HepG2 (cell line): ENCODE measurements around the gene LRP10. TPM values are rescaled to one million over a fixed set of nuclear protein-coding genes. Genes with fewer than 3 reads are reported as not detected.

ENCODE experiments used
- ARHGAP35 ChIP-seq: sonication (generic); formaldehyde crosslinking; IDR thresholded peaks from 2 replicates; pipeline ENCODE4 v1.9.0; 2022; ENCODE audit warnings: mild to moderate bottlenecking, inconsistent platforms, moderate library complexity, missing genetic modification reagents, borderline replicate concordance
- BCL6 ChIP-seq: IDR thresholded peaks from 2 replicates; pipeline ENCODE4 v1.6.1; 2016; ENCODE audit warnings: missing genetic modification reagents, missing compliant biosample characterization
- DNMT1 ChIP-seq: sonication (generic); formaldehyde crosslinking; IDR thresholded peaks from 2 replicates; pipeline ENCODE4 v1.5.1; 2020; ENCODE audit warnings: mild to moderate bottlenecking, missing genetic modification reagents
- JUND ChIP-seq: sonication (generic); formaldehyde crosslinking; IDR thresholded peaks from 2 replicates; pipeline ENCODE4 v1.8.0; 2022; ENCODE audit warnings: mild to moderate bottlenecking, missing genetic modification reagents
- KDM1A ChIP-seq: IDR thresholded peaks from 2 replicates; pipeline ENCODE4 v1.6.1; 2016; ENCODE audit warnings: missing compliant biosample characterization
- KDM6A ChIP-seq: IDR thresholded peaks from 2 replicates; pipeline ENCODE4 v1.6.1; 2016; ENCODE audit warnings: low read depth
- MYNN ChIP-seq: sonication (generic); formaldehyde crosslinking; IDR thresholded peaks from 2 replicates; pipeline ENCODE4 v1.4.0; 2020; ENCODE audit warnings: mild to moderate bottlenecking, low read depth, missing genetic modification reagents
- PHB2 ChIP-seq: fragments of 450-650 bp; IDR thresholded peaks from 2 replicates; pipeline ENCODE4 v1.6.1; 2018; ENCODE audit not compliant: partially characterized antibody
- PRMT3 ChIP-seq: sonication (generic); formaldehyde crosslinking; IDR thresholded peaks from 2 replicates; pipeline ENCODE4 v1.8.1; 2022; ENCODE audit warnings: low read depth, mild to moderate bottlenecking, moderate library complexity, missing genetic modification reagents, borderline replicate concordance
- RXRA ChIP-seq: sonication (generic); formaldehyde crosslinking; IDR thresholded peaks from 2 replicates; pipeline ENCODE4 v1.5.1; 2020; ENCODE audit warnings: missing genetic modification reagents
- SYNCRIP ChIP-seq: fragments of 200-400 bp; formaldehyde crosslinking; IDR thresholded peaks from 2 replicates; pipeline ENCODE4 v1.6.1; 2018; ENCODE audit warnings: mild to moderate bottlenecking, low read depth, low read length; ENCODE audit not compliant: insufficient read depth
- YY1 ChIP-seq: IDR thresholded peaks from 2 replicates; pipeline ENCODE4 v1.6.1; 2011; ENCODE audit warnings: low read length, low read depth, moderate library complexity, mild to moderate bottlenecking; ENCODE audit not compliant: insufficient read depth, insufficient replicate concordance
- ZFP90 ChIP-seq: sonication (generic); formaldehyde crosslinking; IDR thresholded peaks from 2 replicates; pipeline ENCODE4 v1.8.0; 2022; ENCODE audit warnings: missing genetic modification reagents, mild to moderate bottlenecking, inconsistent platforms, borderline replicate concordance
- ZNF121 ChIP-seq: sonication (generic); formaldehyde crosslinking; IDR thresholded peaks from 2 replicates; pipeline ENCODE4 v1.5.0; 2020; ENCODE audit warnings: mild to moderate bottlenecking, missing genetic modification reagents
- ZNF3 ChIP-seq: IDR thresholded peaks from 2 replicates; pipeline ENCODE4 v1.7.0; 2017; ENCODE audit warnings: inconsistent platforms
- ZNF619 ChIP-seq: sonication (generic); formaldehyde crosslinking; IDR thresholded peaks from 2 replicates; pipeline ENCODE4 v1.4.0; 2020; ENCODE audit warnings: mild to moderate bottlenecking, missing genetic modification reagents
- ZSCAN12 ChIP-seq: sonication (generic); formaldehyde crosslinking; IDR thresholded peaks from 2 replicates; pipeline ENCODE4 v1.9.0; 2021; ENCODE audit warnings: mild to moderate bottlenecking, missing genetic modification reagents
- ZSCAN29 ChIP-seq: sonication (generic); formaldehyde crosslinking; conservative IDR thresholded peaks from 2 replicates; pipeline ENCODE4 v1.4.0; 2020; ENCODE audit warnings: mild to moderate bottlenecking, missing genetic modification reagents
- polyA plus RNA-seq, 8 experiments: library from polyadenylated mRNA; depleted of rRNA in 3 of 8; stranded (reverse) in 7 of 8; unstranded in 1 of 8; fragments of >200 nt; fragmentation: Illumina TruSeq in 4 of 8; extraction: Trizol in 4 of 8; gene quantifications; 2 replicates each; pipeline versions ENCODE4 v1.2.1 to v1.2.3, GENCODE V29; 2011 to 2016; ENCODE audit warnings: low read depth in 4 of 8, missing spikeins in 1 of 8, mixed read lengths in 1 of 8; ENCODE audit not compliant: insufficient read depth in 1 of 8
- total RNA-seq, 5 experiments: library from RNA; depleted of rRNA; stranded (reverse); fragments of >200 nt; fragmentation: Illumina TruSeq; extraction: Trizol; gene quantifications; 2 replicates each; pipeline ENCODE4 v1.2.3, GENCODE V29; 2016; ENCODE audit warnings: low read depth in 1 of 5
- TF ChIP-seq, protein P1 (sequence below), 2 experiments: sonication (generic) in 1 of 2; formaldehyde crosslinking in 1 of 2; IDR thresholded peaks; 2 replicates each; pipeline versions ENCODE4 v1.6.1 to v1.9.0; 2014 to 2022; ENCODE audit warnings: antibody characterized with exemption in 1 of 2, borderline replicate concordance in 1 of 2, inconsistent platforms in 1 of 2, low read depth in 1 of 2, missing genetic modification reagents in 1 of 2
- TF ChIP-seq, protein P2 (sequence below): sonication (generic); formaldehyde crosslinking; IDR thresholded peaks from 2 replicates; pipeline ENCODE4 v1.4.0; 2020; ENCODE audit warnings: missing genetic modification reagents, low read depth, mild to moderate bottlenecking, borderline replicate concordance
- TF ChIP-seq, protein P3 (sequence below): sonication (generic); formaldehyde crosslinking; IDR thresholded peaks from 2 replicates; pipeline ENCODE4 v1.4.0; 2020; ENCODE audit warnings: low read depth, mild to moderate bottlenecking, missing genetic modification reagents
- TF ChIP-seq, protein P4 (sequence below): sonication (generic); formaldehyde crosslinking; IDR thresholded peaks from 2 replicates; pipeline ENCODE4 v1.5.0; 2020; ENCODE audit warnings: missing genetic modification reagents

LRP10 gene
- total and polyA plus RNA-seq, 2 of the 13 experiments (the other 11 are each of a cell fraction or from before 2014, with no cell fraction given), result 16.9 to 45.2 TPM

DNA sequence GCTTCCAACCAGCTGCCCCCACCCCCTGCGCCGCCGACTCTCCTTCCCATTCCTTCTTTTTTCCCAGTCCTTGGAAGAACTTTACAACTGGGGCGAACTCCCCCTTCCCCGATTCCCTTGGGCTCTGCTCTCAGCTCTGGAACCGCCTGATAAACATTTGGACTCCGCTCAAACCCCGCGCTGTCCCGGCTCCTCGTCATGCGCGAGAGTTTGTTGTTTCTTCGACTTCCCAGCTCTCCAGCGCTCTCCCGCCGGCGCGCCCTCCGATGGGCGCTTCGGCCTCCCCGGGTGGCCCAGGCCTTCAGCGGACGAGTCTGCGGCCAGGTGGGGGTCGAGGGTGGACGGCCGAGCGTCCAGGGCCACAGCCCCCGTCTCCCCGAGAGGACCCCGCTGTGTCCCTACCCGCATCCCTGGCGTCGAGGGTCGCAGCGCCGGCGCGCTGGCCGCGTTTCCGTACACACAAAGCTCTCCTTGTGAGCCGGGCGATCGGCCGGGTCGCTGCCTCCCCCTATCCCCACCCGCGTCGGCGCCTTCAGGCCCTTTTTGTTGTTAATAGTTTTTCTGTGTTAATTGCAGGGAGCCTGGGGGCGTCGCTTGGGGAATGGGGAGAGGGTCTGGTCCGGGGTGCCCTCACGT, 34.3 kb upstream of the LRP10 start (continued):
- TF ChIP-seq, protein P1, sequence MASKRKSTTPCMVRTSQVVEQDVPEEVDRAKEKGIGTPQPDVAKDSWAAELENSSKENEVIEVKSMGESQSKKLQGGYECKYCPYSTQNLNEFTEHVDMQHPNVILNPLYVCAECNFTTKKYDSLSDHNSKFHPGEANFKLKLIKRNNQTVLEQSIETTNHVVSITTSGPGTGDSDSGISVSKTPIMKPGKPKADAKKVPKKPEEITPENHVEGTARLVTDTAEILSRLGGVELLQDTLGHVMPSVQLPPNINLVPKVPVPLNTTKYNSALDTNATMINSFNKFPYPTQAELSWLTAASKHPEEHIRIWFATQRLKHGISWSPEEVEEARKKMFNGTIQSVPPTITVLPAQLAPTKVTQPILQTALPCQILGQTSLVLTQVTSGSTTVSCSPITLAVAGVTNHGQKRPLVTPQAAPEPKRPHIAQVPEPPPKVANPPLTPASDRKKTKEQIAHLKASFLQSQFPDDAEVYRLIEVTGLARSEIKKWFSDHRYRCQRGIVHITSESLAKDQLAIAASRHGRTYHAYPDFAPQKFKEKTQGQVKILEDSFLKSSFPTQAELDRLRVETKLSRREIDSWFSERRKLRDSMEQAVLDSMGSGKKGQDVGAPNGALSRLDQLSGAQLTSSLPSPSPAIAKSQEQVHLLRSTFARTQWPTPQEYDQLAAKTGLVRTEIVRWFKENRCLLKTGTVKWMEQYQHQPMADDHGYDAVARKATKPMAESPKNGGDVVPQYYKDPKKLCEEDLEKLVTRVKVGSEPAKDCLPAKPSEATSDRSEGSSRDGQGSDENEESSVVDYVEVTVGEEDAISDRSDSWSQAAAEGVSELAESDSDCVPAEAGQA (IDR thresholded peaks at IDR 0.05; ENCODE audit: low read depth), result 0 out of 2 replicates have a peak, but pooled peaks have one; percentile 44
- TF ChIP-seq, protein P1 (CRISPR knock-in tag; IDR thresholded peaks at IDR 0.05; ENCODE audit: borderline replicate concordance), result no peak; the same call in 1 of the 2 replicates
- no peak for TF ChIP-seq ZSCAN12
- no peak; the same call in 1 of the 2 replicates for TF ChIP-seq ZNF619
- no peak for TF ChIP-seq ZNF3
- TF ChIP-seq PHB2, result no peak
- TF ChIP-seq BCL6, result 0 out of 2 replicates have a peak, but pooled peaks have one; percentile 49
- no peak for TF ChIP-seq KDM1A (CRISPR knock-in tag)
- TF ChIP-seq DNMT1, result no peak
- TF ChIP-seq YY1, result peak; percentile 55
- TF ChIP-seq RXRA (CRISPR knock-in tag), result no peak
- no peak for TF ChIP-seq ZNF121 (CRISPR knock-in tag)
- TF ChIP-seq MYNN (CRISPR knock-in tag), result no peak
- no peak for TF ChIP-seq ZSCAN29 (CRISPR knock-in tag)
- TF ChIP-seq, protein P2, sequence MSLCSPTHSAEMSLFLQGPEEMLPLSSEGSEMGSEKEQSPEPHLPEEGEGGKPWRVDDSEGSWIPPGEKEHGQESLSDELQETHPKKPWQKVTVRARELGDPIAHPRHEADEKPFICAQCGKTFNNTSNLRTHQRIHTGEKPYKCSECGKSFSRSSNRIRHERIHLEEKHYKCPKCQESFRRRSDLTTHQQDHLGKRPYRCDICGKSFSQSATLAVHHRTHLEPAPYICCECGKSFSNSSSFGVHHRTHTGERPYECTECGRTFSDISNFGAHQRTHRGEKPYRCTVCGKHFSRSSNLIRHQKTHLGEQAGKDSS (CRISPR knock-in tag), result peak; percentile 88
- TF ChIP-seq, protein P3, sequence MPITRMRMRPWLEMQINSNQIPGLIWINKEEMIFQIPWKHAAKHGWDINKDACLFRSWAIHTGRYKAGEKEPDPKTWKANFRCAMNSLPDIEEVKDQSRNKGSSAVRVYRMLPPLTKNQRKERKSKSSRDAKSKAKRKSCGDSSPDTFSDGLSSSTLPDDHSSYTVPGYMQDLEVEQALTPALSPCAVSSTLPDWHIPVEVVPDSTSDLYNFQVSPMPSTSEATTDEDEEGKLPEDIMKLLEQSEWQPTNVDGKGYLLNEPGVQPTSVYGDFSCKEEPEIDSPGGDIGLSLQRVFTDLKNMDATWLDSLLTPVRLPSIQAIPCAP (CRISPR knock-in tag), result 0 out of 2 replicates have a peak, but pooled peaks have one; percentile 40
- TF ChIP-seq SYNCRIP, result no peak
- no peak for TF ChIP-seq PRMT3
- TF ChIP-seq ZFP90 (CRISPR knock-in tag), result peak; percentile 15
- no peak for TF ChIP-seq KDM6A (CRISPR knock-in tag)
- TF ChIP-seq, protein P4, sequence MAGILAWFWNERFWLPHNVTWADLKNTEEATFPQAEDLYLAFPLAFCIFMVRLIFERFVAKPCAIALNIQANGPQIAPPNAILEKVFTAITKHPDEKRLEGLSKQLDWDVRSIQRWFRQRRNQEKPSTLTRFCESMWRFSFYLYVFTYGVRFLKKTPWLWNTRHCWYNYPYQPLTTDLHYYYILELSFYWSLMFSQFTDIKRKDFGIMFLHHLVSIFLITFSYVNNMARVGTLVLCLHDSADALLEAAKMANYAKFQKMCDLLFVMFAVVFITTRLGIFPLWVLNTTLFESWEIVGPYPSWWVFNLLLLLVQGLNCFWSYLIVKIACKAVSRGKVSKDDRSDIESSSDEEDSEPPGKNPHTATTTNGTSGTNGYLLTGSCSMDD, result no peak
- peak; percentile 62; the same call in 1 of the 2 replicates for TF ChIP-seq ARHGAP35 (CRISPR knock-in tag)
- no peak for TF ChIP-seq JUND (CRISPR knock-in tag)
